HG03342 (cell line): ENCODE data around the gene INSYN1.
"Not testable (repeated sequence)": the region's sequence is repeated elsewhere in the genome, so short reads cannot be mapped to it uniquely, and the experiment has no call there.

Source experiments
- ATAC-seq: cut with Tn5 transposase; IDR thresholded peaks from one replicate; pipeline ENCODE4 v1.9.1; 2021; ENCODE audit warnings: mild to moderate bottlenecking, moderate library complexity; ENCODE audit not compliant: unreplicated experiment

INSYN1 gene

GRCh38 chr15:73753250-73754130 is at the start of gene INSYN1:
Gene INSYN1 (minus strand): TSS chr15:73753351. CDS start chr15:73751130, 2,221 bp downstream.
- no peak for ATAC-seq

- no peak for ATAC-seq
Observed at GRCh38 chr15:73802431-73803041, 49.4 kb upstream of the INSYN1 start.

GRCh38 chr15:73800662-73801345 is 47.7 kb upstream of the INSYN1 start:
- no peak for ATAC-seq

- no peak for ATAC-seq
Observed at GRCh38 chr15:73799466-73799865, 46.3 kb upstream of the INSYN1 start.

- no peak for ATAC-seq
Observed at GRCh38 chr15:73797366-73798158, 44.4 kb upstream of the INSYN1 start.

- ATAC-seq, result no peak
Observed at GRCh38 chr15:73796331-73796831, 43.2 kb upstream of the INSYN1 start.

GRCh38 chr15:73794443-73795133 is 41.4 kb upstream of the INSYN1 start:
- ATAC-seq, result no peak

- not testable (repeated sequence) for ATAC-seq
Observed at GRCh38 chr15:73792899-73793541, 39.9 kb upstream of the INSYN1 start.

- no peak for ATAC-seq
Observed at GRCh38 chr15:73792415-73792814, 39.3 kb upstream of the INSYN1 start.

- ATAC-seq, result no peak
Observed at GRCh38 chr15:73789521-73790240, 36.5 kb upstream of the INSYN1 start.

GRCh38 chr15:73787621-73788020 is 34.5 kb upstream of the INSYN1 start:
- ATAC-seq, result no peak

GRCh38 chr15:73786538-73786937 is 33.4 kb upstream of the INSYN1 start:
- ATAC-seq, result no peak

GRCh38 chr15:73785256-73786014 is 32.3 kb upstream of the INSYN1 start:
- ATAC-seq, result not testable (repeated sequence)

GRCh38 chr15:73784291-73784690 is 31.1 kb upstream of the INSYN1 start:
- ATAC-seq, result no peak

- no peak for ATAC-seq
Observed at GRCh38 chr15:73782344-73782959, 29.3 kb upstream of the INSYN1 start.

- no peak for ATAC-seq
Observed at GRCh38 chr15:73781038-73781925, 28.1 kb upstream of the INSYN1 start.

- ATAC-seq, result no peak
Observed at GRCh38 chr15:73779974-73780373, 26.8 kb upstream of the INSYN1 start.
